LNCaP clone FGC (cell line): ENCODE measurements around the gene ALOX5AP.

Experiments used
- DNase-seq: peaks from one replicate; pipeline ENCODE4 v3.0.0-alpha.2; 2011; ENCODE audit warnings: low read depth
- H3K4me3 ChIP-seq: 2 replicates; pipeline ENCODE4 v1.5.1; 2011; ENCODE audit warnings: mild to moderate bottlenecking, low read depth, low read length, control low read depth
- CTCF ChIP-seq: IDR thresholded peaks from 2 replicates; pipeline ENCODE4 v1.5.1; 2012; ENCODE audit warnings: mild to moderate bottlenecking; ENCODE audit not compliant: control insufficient read depth, insufficient read depth; ENCODE audit errors: extremely low read depth

The ALOX5AP gene

GRCh38 chr13:30727491-30728355 lies 7.6 kb upstream of the ALOX5AP start:
- TF ChIP-seq CTCF, result no peak
- H3K4me3 ChIP-seq, result no peak overlapping the region
- no peak for DNase-seq

GRCh38 chr13:30729801-30730200 lies 5.5 kb upstream of the ALOX5AP start:
- no peak for TF ChIP-seq CTCF
- no peak overlapping the region for H3K4me3 ChIP-seq
- no peak for DNase-seq

- TF ChIP-seq CTCF, result no peak
- DNase-seq, result no peak
Measured at GRCh38 chr13:30730526-30730925, 4.8 kb upstream of the ALOX5AP start.

GRCh38 chr13:30731361-30732045 lies 3.8 kb upstream of the ALOX5AP start:
- no peak for TF ChIP-seq CTCF
- H3K4me3 ChIP-seq, result no peak overlapping the region
- no peak for DNase-seq

More at GRCh38 chr13:30730526-30730925, 4.8 kb upstream of the ALOX5AP start:
- H3K4me3 ChIP-seq, result no peak overlapping the region

- no peak for DNase-seq
- no peak overlapping the region for H3K4me3 ChIP-seq
- TF ChIP-seq CTCF, result no peak
Measured at GRCh38 chr13:30732046-30732390, 3.3 kb upstream of the ALOX5AP start.

- no peak overlapping the region for H3K4me3 ChIP-seq
- no peak for DNase-seq
- TF ChIP-seq CTCF, result no peak
Measured at GRCh38 chr13:30734439-30734838, 904 bp upstream of the ALOX5AP start.
